DMS53 treated with DMSO at 0.1 percent for 48 hours (cell line): ENCODE results near the gene PLXNA4.

Experiments
- DNase-seq: peaks from one replicate; lab custom pipeline; 2025; ENCODE audit not compliant: unreplicated experiment; lab: John Stamatoyannopoulos, UW

Gene PLXNA4

DNA sequence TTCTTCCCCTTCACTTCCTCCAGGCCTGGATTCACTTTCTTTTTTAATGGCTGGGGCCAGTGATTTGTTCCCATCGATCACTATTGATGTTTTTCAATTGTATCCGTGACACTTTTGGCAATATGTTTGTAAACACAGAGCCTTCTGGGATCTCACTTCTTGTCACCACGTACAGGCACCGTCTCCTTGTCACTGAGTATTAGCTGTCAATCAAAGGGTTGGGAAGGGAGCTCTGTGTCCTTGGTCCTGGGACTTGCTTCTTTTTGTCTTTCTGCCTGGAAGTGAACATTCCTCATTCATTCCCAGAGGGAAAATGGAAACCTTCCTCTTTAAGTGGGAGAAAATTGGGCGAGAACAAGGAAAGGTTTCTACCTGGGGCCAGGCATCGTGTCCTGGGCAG is 157.4 kb downstream of the PLXNA4 start:
- no peak for DNase-seq

GRCh38 chr7:132417103-132417906 is 159.0 kb downstream of the PLXNA4 start:
- no peak for DNase-seq

DNA sequence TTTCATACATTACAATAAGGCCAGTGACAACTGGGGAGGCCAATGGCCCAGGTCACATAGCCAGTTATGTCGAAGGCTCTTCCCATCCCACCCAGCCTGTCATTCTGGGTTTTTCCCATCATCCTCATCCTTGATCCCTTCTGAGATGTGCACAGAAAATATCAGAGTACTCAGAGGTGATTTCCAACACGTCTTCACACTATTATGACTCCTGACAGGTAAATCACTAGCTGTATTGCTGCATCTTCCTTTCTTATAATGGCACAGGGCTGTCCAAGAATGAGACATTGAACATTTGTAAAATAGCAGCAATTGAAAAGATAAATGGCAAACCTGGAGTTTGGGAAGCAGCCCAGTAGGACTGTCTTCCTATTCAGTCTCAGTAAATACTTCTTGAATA is 159.9 kb downstream of the PLXNA4 start:
- DNase-seq, result no peak

GRCh38 chr7:132415259-132415658 is 161.0 kb downstream of the PLXNA4 start:
- DNase-seq, result no peak

DNA sequence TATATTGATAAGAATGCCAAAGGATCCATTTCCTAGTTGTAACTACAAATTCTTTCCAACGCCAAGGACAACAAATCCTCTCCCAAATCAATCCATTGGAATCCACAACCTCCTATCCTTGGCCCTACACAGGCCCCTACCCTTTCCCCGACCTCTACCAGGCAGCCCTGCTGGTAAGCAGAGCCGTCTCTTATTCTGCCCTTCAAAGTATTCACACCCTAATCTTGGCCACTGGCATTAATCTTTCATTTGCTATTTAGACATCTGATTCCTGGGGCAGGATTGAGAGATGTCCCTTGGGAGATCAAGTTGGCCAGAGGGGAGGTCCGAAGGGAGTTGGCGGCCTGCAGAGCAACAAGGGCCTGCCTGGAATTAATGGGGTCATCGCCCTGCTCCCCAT is 161.4 kb downstream of the PLXNA4 start:
- DNase-seq, result no peak

DNA sequence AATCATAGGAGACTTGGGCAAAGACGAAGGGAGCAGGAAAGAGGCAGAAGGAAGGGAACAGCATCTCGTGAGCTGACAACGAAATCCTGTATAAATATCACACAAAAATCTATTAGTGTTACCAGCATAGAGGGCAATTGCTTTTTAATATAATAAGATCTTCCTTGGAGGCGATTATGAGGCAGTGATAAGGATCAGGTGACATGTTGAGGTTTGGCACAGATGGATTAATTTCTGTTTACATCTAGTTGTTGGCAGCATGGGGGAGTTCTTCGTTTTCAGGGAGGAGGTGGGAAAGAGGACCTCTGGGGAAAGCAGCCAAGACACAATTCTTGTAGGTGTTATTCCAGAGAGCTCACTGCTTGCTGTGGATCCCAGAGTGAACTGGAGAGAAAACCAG is 163.8 kb downstream of the PLXNA4 start:
- DNase-seq, result no peak

DNA sequence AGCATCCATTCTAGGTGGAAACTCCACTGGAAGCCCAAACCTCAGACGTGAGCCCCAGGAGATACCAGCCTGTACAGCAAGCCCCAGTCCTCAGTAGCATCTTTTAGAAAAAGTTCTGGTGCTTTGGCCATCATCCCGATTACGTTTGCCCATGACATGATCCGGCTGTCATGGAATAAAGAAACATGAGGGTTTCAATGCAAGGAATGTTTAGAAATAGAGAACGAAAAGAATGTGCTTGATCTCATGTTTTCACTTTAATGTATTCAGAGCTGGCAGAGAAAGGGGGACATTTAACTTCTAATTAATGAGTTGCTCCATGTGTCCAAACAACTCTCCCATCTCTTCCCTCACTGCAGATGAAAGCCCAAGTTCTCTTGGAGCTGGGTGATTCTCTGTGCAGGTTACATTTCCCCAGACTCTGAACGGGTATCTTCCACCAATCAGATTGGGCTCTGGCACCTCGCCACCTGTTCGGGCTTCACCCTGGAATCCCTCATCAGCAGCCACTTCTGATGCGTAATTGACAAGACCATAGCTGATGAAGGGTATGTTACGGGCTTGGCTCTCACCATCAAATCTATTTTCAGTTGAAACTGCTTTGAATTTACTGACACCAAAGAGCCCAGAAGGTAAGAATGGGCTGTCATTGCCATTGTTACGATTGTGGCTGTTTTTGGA is 165.3 kb downstream of the PLXNA4 start:
- DNase-seq, result no peak

GRCh38 chr7:132410385-132410784 is 165.9 kb downstream of the PLXNA4 start:
- no peak for DNase-seq

GRCh38 chr7:132407764-132408163 is 168.5 kb downstream of the PLXNA4 start:
- DNase-seq, result no peak

- no peak for DNase-seq
Observed at GRCh38 chr7:132406039-132406438, 170.2 kb downstream of the PLXNA4 start.

- no peak for DNase-seq
Observed at GRCh38 chr7:132404261-132404660, 172.0 kb downstream of the PLXNA4 start.

- no peak for DNase-seq
Observed at GRCh38 chr7:132403465-132404110, 172.7 kb downstream of the PLXNA4 start.

DNA sequence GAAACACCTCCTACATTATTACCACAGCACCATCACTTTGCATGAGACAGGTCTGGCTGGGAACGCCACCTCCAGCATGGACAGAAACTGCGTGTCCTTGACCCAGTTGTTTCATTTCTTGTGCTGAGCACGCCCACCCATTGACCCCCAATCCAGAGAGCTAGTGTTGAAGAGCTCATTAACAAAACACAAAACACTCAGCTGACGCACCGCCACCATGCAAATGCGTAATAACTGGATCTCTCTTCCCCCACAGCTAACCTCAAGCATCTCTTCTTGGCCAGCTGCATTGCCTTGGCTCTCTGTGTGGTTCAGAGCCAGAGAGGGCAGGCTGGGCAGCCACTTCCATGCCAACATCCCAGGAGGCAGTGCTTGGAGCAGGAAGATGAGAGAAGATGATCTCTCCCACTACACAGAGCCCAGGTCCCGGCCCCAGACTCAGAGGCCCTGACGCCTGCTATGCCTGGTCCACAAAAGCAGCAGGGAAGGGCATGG is 173.5 kb downstream of the PLXNA4 start:
- no peak for DNase-seq

DNA sequence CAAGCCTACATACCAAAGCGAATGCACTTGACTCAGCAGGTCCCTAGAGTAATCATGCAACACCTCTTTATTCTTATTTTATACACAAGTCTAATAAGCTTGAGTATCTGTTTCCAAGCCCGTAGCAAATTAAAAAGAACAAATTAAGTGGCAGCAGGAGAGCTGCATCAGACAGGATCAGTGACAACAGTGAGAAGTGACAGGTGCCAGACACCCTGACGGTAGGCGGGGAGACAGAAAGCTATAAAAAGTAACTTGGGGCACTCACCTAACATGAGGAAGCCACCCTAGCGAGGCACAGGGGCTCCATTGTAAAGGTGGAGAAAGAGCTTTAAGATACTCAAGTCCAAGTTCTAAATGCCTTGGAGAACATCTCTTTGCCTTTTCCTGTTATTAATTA is 174.2 kb downstream of the PLXNA4 start:
- DNase-seq, result no peak

GRCh38 chr7:132400561-132401142 is 175.6 kb downstream of the PLXNA4 start:
- no peak for DNase-seq

- no peak for DNase-seq
Observed at GRCh38 chr7:132399367-132399766, 176.9 kb downstream of the PLXNA4 start.

DNA sequence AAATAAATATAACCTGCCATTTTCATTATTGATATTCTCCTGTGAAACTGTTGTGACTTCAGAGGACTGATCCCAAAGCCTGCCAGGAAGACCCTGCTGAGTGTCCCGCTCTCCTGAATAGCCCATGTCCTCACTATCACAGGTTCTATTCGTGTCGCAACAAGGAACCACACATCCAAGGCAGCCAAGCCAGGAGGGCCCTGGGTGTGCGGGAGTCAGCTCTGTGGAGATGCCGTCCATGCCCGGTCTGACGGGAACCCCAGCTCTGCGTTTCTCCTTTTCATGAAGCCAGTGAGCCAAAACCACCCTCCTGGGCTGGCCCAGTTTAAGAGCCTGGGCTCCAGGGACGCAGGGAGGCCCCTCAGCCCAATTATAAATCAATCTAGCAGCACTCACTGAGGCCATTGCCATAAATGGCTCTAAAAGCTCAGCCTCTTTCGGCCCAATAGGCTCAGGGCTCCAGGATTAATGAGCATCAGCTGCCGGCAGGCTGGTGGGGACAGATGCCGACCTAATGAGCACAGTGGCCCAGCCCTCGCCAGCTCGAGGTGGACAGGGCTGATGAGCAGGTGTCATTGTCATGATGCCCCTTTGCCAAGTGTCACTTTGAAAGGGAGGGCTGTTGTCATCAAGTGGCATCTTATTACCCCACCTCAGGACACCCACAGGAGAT is 177.9 kb downstream of the PLXNA4 start:
- no peak for DNase-seq

- no peak for DNase-seq
Observed at GRCh38 chr7:132397070-132397469, 179.2 kb downstream of the PLXNA4 start.

DNA sequence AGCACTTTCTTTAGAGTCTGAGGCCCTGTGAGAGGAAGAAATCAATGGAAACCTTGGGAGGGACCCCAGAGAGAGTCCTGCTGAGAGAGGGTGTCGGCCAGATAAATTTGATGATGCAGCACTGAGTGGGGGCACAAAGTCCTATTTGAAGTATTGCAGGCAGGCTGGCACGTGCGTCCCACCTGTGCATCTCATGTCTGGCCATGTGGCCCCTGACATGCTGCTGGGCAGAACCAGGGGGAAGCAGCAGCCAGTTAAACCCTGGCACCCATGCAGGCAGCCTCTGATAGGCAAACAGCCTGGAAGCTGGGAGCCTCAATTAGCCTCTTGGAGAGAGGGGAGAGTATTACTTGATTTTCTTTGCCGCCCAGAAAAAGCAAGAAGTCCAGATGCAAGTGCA is 180.9 kb downstream of the PLXNA4 start:
- no peak for DNase-seq

DNA sequence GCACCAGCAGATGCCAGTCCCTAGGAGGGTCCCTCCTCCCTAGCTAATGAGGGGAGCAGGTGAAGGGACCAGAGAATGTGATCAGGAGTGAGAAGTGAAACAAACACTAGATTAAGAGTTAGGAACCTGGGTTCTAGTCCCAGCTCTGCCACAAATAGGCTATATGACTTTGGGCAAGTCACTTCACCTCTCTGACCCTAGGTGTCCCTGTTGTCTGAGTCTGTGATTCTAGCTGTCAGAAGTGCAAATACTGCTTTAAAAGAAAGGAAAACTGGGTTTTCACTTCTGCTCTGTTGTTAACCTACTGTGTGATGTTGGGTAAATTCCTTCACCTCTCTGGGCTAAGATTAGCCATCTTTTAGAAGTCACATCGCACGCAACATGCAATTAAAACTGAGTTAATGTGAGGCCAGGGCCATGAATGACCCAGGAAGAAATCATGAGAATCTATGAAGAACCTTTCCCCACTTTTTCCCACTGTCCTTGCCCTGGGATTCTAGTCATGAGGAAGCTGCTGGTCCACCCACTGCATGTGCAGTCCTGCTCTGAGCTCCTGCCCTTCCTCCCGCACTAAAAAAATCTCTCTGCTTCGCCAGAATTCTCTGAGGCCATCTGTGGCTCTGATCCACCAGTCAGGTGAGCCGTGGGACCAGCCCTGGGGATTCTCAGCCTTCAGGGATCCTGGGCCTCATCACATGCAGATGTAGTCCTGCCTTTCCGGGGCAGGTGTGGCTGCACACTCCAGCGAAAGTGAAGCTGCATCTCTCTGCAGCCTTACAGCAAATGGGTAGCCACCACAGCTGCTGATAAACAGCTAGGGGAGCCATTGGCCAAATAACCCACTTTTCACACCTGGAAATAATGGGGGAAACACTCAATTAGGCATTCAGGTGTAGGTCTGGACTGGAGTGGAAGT is 181.7 kb downstream of the PLXNA4 start:
- no peak for DNase-seq
